ENCODE data around the gene OSBPL2. TPM values are rescaled to one million over a fixed set of nuclear protein-coding genes. Genes with fewer than 3 reads are reported as not detected.
A peak's percentile ranks its signal among the peaks of the same experiment; 100 is the strongest.

OSBPL2 gene
- total RNA-seq, 4 donors from 2014 or later: 24.3 to 35.9 (median 26.3) TPM

- no peak for TF ChIP-seq CTCF (IDR thresholded peaks at IDR 0.05)
- ATAC-seq (ENCODE audit: low FRiP score) (no peak), DNase-seq (ENCODE audit: low spot score) (no peak)
Observed at GRCh38 chr20:62255976-62256375, 17.7 kb downstream of the OSBPL2 start.

- DNase-seq (ENCODE audit: low spot score) (no peak), ATAC-seq (ENCODE audit: low FRiP score) (peak; percentile 79)
- no peak for TF ChIP-seq CTCF (IDR thresholded peaks at IDR 0.05)
Observed at GRCh38 chr20:62258499-62259293, 20.4 kb downstream of the OSBPL2 start.

GRCh38 chr20:62259294-62259565 is 20.9 kb downstream of the OSBPL2 start:
- DNase-seq (ENCODE audit: low spot score) (no peak), ATAC-seq (ENCODE audit: low FRiP score) (no peak)
- no peak for TF ChIP-seq CTCF (IDR thresholded peaks at IDR 0.05)

DNA sequence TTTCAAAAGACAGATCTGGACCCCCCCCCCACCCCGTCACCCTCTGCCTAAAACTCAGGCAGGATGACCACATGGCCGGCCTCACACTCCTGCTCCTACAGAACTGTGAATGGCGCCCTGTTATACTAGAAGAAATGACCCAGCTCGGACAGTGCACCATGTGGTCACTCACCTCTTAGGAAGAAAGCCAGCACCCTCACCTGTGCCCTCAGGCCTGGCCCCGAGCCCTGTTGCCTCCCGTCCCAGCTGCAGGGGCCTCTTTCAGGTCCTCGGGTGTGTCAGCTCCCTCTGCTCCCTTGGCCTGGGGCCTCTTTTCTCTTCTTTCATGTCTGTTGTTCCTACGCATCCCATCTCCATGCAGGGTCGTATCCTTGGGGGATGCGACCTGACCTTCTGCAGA is 23.7 kb downstream of the OSBPL2 start:
- DNase-seq (ENCODE audit: low spot score): no peak
- no peak for ATAC-seq (ENCODE audit: low FRiP score)
- TF ChIP-seq CTCF (IDR thresholded peaks at IDR 0.05): no peak

- ATAC-seq (ENCODE audit: low FRiP score): no peak
- no peak for DNase-seq (ENCODE audit: low spot score)
Observed at GRCh38 chr20:62263396-62263795, 25.1 kb downstream of the OSBPL2 start.

DNA sequence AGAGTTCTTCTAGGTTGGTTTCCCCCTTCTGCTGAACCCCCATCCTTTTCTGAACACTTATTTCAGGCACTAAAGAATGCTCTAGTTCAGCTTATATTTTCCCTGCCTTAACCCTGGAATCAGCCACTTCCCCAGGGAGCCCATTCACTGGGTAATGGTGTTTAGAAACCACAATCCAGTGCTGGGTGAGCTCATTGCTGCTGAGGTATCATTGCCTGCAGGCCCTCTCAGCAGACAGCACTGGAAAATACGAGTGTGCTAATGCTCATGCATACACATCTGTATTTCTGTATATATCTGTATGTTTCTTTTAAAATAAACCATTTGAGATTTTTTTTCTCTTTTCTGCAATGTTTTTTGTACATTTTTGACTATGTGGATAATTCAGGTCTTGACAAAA is 27.0 kb downstream of the OSBPL2 start:
- ATAC-seq (ENCODE audit: low FRiP score) (no peak), DNase-seq (ENCODE audit: low spot score) (no peak)
- no peak for TF ChIP-seq CTCF (IDR thresholded peaks at IDR 0.05)

More at GRCh38 chr20:62263396-62263795, 25.1 kb downstream of the OSBPL2 start:
- TF ChIP-seq CTCF (IDR thresholded peaks at IDR 0.05): no peak

- no peak for TF ChIP-seq CTCF (IDR thresholded peaks at IDR 0.05)
- DNase-seq (ENCODE audit: low spot score): no peak
- no peak for ATAC-seq (ENCODE audit: low FRiP score)
Observed at GRCh38 chr20:62266340-62266739, 28.0 kb downstream of the OSBPL2 start.

All from omental fat pad (tissue), 4 donors.